HCT116 (cell line): ENCODE measurements around the gene OPCML. TPM values are rescaled to one million over a fixed set of nuclear protein-coding genes. Genes with fewer than 3 reads are reported as not detected.

ENCODE experiments used
- ATAC-seq: fragments of 200-7000 bp; cut with Tn5 transposase; 2 replicates; pipeline ENCODE4 v1.9.1; 2020; ENCODE audit warnings: mild to moderate bottlenecking, moderate library complexity
- BruUV-seq: library from RNA; stranded (reverse); fragments of 400-500 nt; replicated peaks from 2 replicates; lab custom pipeline; 2021; lab: Mats Ljungman, UMichigan
- CTCF ChIA-PET: fragments of 300-600 bp; sonication (Branson Sonifier 250); formaldehyde crosslinking; loops from one replicate; lab custom pipeline; 2021; ENCODE audit warnings: antibody characterized with exemption; lab: Charles Lee
- POLR2A ChIA-PET: fragments of 300-600, 350-600 bp; sonication (Branson Sonifier 250); formaldehyde crosslinking; loops from one replicate; lab custom pipeline; 2021; ENCODE audit warnings: antibody characterized with exemption; lab: Charles Lee
- RAD21 ChIA-PET, 2 experiments: fragments of 300-600 bp; sonication (Branson Sonifier 250); formaldehyde crosslinking; loops; one replicate each; lab custom pipeline; 2023; ENCODE audit warnings: low total read pairs in 2 of 2; ENCODE audit not compliant: uncharacterized antibody in 2 of 2, unreplicated experiment in 2 of 2, low non-redundant PET in 1 of 2; lab: Charles Lee
- DNase-seq: peaks from one replicate; pipeline ENCODE4 v3.0.0-alpha.2; 2010; ENCODE audit warnings: low read depth, low spot score
- H2AFZ ChIP-seq: fragments of 200-600 bp; shearing (Covaris generic), sonication (generic); 2 replicates; pipeline ENCODE4 v1.6.1; 2017; ENCODE audit warnings: low read depth, mixed run types, mixed read lengths, antibody characterized with exemption, low read length; ENCODE audit not compliant: poor library complexity, severe bottlenecking
- H3K27ac ChIP-seq: 2 replicates; pipeline ENCODE4 v1.5.1; 2012; ENCODE audit warnings: low read depth, low read length
- H3K27me3 ChIP-seq: fragments of 200-600 bp; sonication (generic); 2 replicates; pipeline ENCODE4 v1.6.1; 2016; ENCODE audit warnings: mixed run types, low read length, mixed read lengths; ENCODE audit not compliant: insufficient read depth
- H3K36me3 ChIP-seq, 2 experiments: fragments of 200-500 bp in 1 of 2; fragments of 200-600 bp in 1 of 2; sonication (Bioruptor generic) in 1 of 2; sonication (generic) in 1 of 2; 2 replicates each; pipeline versions ENCODE4 v1.5.1 to v1.6.1; 2014 to 2016; ENCODE audit warnings: low read length in 2 of 2, inconsistent platforms in 1 of 2, mixed read lengths in 1 of 2, mixed run types in 1 of 2; ENCODE audit not compliant: insufficient read depth in 2 of 2, control insufficient read depth in 1 of 2
- H3K4me1 ChIP-seq, 2 experiments: fragments of 200-600 bp in 1 of 2; sonication (generic) in 1 of 2; 2 replicates each; pipeline versions ENCODE4 v1.5.1 to v1.6.1; 2012 to 2017; ENCODE audit warnings: low read length in 2 of 2, inconsistent platforms in 1 of 2, mild to moderate bottlenecking in 1 of 2, mixed read lengths in 1 of 2, mixed run types in 1 of 2, moderate library complexity in 1 of 2; ENCODE audit not compliant: insufficient read depth in 2 of 2, control insufficient read depth in 1 of 2
- H3K4me2 ChIP-seq: fragments of 200-600 bp; sonication (generic); 2 replicates; pipeline ENCODE4 v1.6.1; 2017; ENCODE audit warnings: mixed run types, low read length, mixed read lengths
- H3K4me3 ChIP-seq, 2 experiments: fragments of 200-600 bp in 1 of 2; sonication (generic) in 1 of 2; replicated peaks in 1 of 2; 2 replicates each; pipeline ENCODE4 v1.5.1; 2011 to 2016; ENCODE audit warnings: low read length in 2 of 2, control low read depth in 1 of 2, low read depth in 1 of 2, mild to moderate bottlenecking in 1 of 2, mixed read lengths in 1 of 2, mixed run types in 1 of 2
- H3K79me2 ChIP-seq: fragments of 200-600 bp; sonication (generic); 2 replicates; pipeline ENCODE4 v1.6.1; 2017; ENCODE audit warnings: mild to moderate bottlenecking, mixed run types, low read length, moderate library complexity, mixed read lengths; ENCODE audit not compliant: insufficient read depth
- H3K9ac ChIP-seq: fragments of 200-600 bp; sonication (generic); 2 replicates; pipeline ENCODE4 v1.6.1; 2016; ENCODE audit warnings: low read length, mixed read lengths
- H3K9me2 ChIP-seq: fragments of 200-600 bp; sonication (generic), shearing (Covaris generic); 2 replicates; pipeline ENCODE4 v1.6.1; 2017; ENCODE audit warnings: mixed run types, mild to moderate bottlenecking, moderate library complexity; ENCODE audit not compliant: insufficient read depth
- H3K9me3 ChIP-seq, 2 experiments: fragments of 200-500 bp in 1 of 2; fragments of 200-600 bp in 1 of 2; sonication (Bioruptor generic) in 1 of 2; sonication (generic) in 1 of 2; 2 replicates each; pipeline ENCODE4 v1.6.1; 2014 to 2017; ENCODE audit warnings: low read length in 2 of 2, mixed read lengths in 2 of 2, inconsistent platforms in 1 of 2, low read depth in 1 of 2, mild to moderate bottlenecking in 1 of 2, mixed run types in 1 of 2, moderate library complexity in 1 of 2; ENCODE audit not compliant: control insufficient read depth in 1 of 2, insufficient read depth in 1 of 2
- H4K20me1 ChIP-seq: fragments of 200-600 bp; sonication (generic), shearing (Covaris generic); 2 replicates; pipeline ENCODE4 v1.6.1; 2017; ENCODE audit warnings: mixed run types, mild to moderate bottlenecking, moderate library complexity; ENCODE audit not compliant: insufficient read depth
- CEBPB ChIP-seq: IDR thresholded peaks from 2 replicates; pipeline ENCODE4 v1.6.1; 2012; ENCODE audit warnings: low read depth
- POLR2A ChIP-seq: IDR thresholded peaks from 2 replicates; pipeline ENCODE4 v1.7.0; 2011; ENCODE audit warnings: borderline replicate concordance; ENCODE audit not compliant: insufficient read depth, insufficient read length; ENCODE audit errors: extremely low read depth
- REST ChIP-seq: IDR thresholded peaks from 2 replicates; pipeline ENCODE4 v1.6.1; 2012; ENCODE audit warnings: low read depth
- intact Hi-C: fragments of 100-400 bp; cut with micrococcal nuclease; formaldehyde crosslinking; loops from 2 replicates; pipeline ENCODE4 v1.10.0; 2022
- total RNA-seq: library from RNA; stranded (reverse); gene quantifications from one replicate; pipeline ENCODE4 v1.2.1, GENCODE V29; 2021; ENCODE audit not compliant: unreplicated experiment

OPCML gene
- total RNA-seq, 1 experiment from 2014 or later, result not detected

GRCh38 chr11:133515107-133515506 lies 17.2 kb downstream of the OPCML start:
- no peak overlapping the region for H2AFZ ChIP-seq
- H3K9me3 ChIP-seq, result peaks cover 0 to 19% of the 10 kb centered on the region in 2 experiments; a peak in 2 of 4 replicates
- no peaks in the 10 kb centered on the region for H3K79me2 ChIP-seq
- H3K27ac ChIP-seq, result no peak overlapping the region
- H3K36me3 ChIP-seq, result no peaks in the 10 kb centered on the region
- DNase-seq, result no peak
- ChIA-PET POLR2A (no interaction called here), CTCF (no interaction called here), RAD21 (no interaction called here)
- H4K20me1 ChIP-seq, result no peaks in the 10 kb centered on the region
- no peak overlapping the region for H3K4me2 ChIP-seq
- no peaks in the 10 kb centered on the region for H3K27me3 ChIP-seq
- no peak overlapping the region for H3K9ac ChIP-seq
- no TSS peak for BruUV-seq
- no peaks in the 10 kb centered on the region for H3K9me2 ChIP-seq
- no peak overlapping the region for H3K4me3 ChIP-seq
- H3K4me1 ChIP-seq, result no peaks in the 10 kb centered on the region
- no peak for ATAC-seq
- no peak for TF ChIP-seq CEBPB
- TF ChIP-seq, all 23 proteins: peak for 0
- intact Hi-C loops, result no loop called here

GRCh38 chr11:133509924-133510697 lies 22.2 kb downstream of the OPCML start:
- Histone ChIP-seq H3K9me3 (peaks cover 0 to 9% of the 10 kb centered on the region in 2 experiments; a peak in 2 of 4 replicates), H2AFZ (no peak overlapping the region), H3K9me2 (no peaks in the 10 kb centered on the region), H3K4me1 (no peaks in the 10 kb centered on the region), H4K20me1 (no peaks in the 10 kb centered on the region), H3K9ac (no peak overlapping the region), H3K79me2 (no peaks in the 10 kb centered on the region), H3K27me3 (no peaks in the 10 kb centered on the region), H3K4me3 (no peak overlapping the region), H3K36me3 (no peaks in the 10 kb centered on the region), H3K27ac (no peak overlapping the region), H3K4me2 (no peak overlapping the region)
- intact Hi-C loops, result no loop called here
- no peak for TF ChIP-seq REST
- TF ChIP-seq POLR2A, result no peak
- no peak for TF ChIP-seq CEBPB
- BruUV-seq, result no TSS peak
- ChIA-PET POLR2A (no interaction called here), CTCF (no interaction called here), RAD21 (no interaction called here)
- no peak for DNase-seq
- ATAC-seq, result no peak
